K562 (cell line): ENCODE measurements around the gene TULP1. TPM values are rescaled to one million over a fixed set of nuclear protein-coding genes. Genes with fewer than 3 reads are reported as not detected.

Experiments
- ATAC-seq: fragments of 200-7000 bp; cut with Tn5 transposase; 3 replicates; pipeline ENCODE4 v1.9.1; 2020; ENCODE audit warnings: moderate library complexity
- BruUV-seq: library from RNA; stranded (reverse); fragments of 400-500 nt; replicated peaks from 2 replicates; lab custom pipeline; 2021; lab: Mats Ljungman, UMichigan
- CTCF ChIA-PET: fragments of 300-600 bp; formaldehyde crosslinking; extraction: SDS; loops from one replicate; lab custom pipeline; 2021; ENCODE audit warnings: low intra/inter-chr PET ratio; lab: Yijun Ruan, JAX
- POLR2A ChIA-PET: fragments of 300-600, 350-650 bp; sonication (Branson Sonifier 250); formaldehyde crosslinking; extraction: SDS; loops from one replicate; lab custom pipeline; 2021; ENCODE audit warnings: antibody characterized with exemption, inconsistent platforms; lab: Yijun Ruan, JAX
- DNase-seq, 4 experiments: peaks; one replicate each; pipeline versions ENCODE4 v3.0.0 to v3.0.0-alpha.2; 2011 to 2018; ENCODE audit warnings: low spot score in 3 of 4, mixed read lengths in 3 of 4; ENCODE audit errors: extremely low read depth in 1 of 4
- FAIRE-seq: peaks from 2 replicates; lab custom pipeline; 2011; peaks lifted over from hg19 to GRCh38; lab: Jason Lieb, UNC
- H2AFZ ChIP-seq: 2 replicates; pipeline ENCODE4 v1.6.0; 2011; ENCODE audit warnings: low read depth, low read length, control low read depth, inconsistent platforms
- H3K27ac ChIP-seq: fragments of 200-600 bp; 3 replicates; pipeline ENCODE4 v1.8.0; 2011; ENCODE audit warnings: low read depth, mild to moderate bottlenecking, control low read depth, inconsistent platforms, low read length, moderate library complexity, mixed read lengths; ENCODE audit errors: extremely low read depth
- H3K27me3 ChIP-seq, 2 experiments: fragments of 300-600 bp in 1 of 2; 2 replicates in 1 of 2; 3 replicates in 1 of 2; pipeline versions ENCODE4 v1.6.0 to v1.8.0; 2011; ENCODE audit warnings: inconsistent platforms in 2 of 2, low read length in 2 of 2, mild to moderate bottlenecking in 1 of 2, mixed read lengths in 1 of 2, moderate library complexity in 1 of 2; ENCODE audit not compliant: control insufficient read depth in 2 of 2, insufficient read depth in 2 of 2
- H3K36me3 ChIP-seq: fragments of 300-600 bp; 3 replicates; pipeline ENCODE4 v1.8.0; 2011; ENCODE audit warnings: mild to moderate bottlenecking, low read length, inconsistent platforms; ENCODE audit not compliant: control insufficient read depth, insufficient read depth
- H3K4me1 ChIP-seq, 2 experiments: fragments of 200-600 bp in 1 of 2; replicated peaks in 1 of 2; 2 replicates in 1 of 2; 3 replicates in 1 of 2; pipeline versions ENCODE4 v1.5.1 to v1.8.0; 2011; ENCODE audit warnings: inconsistent platforms in 2 of 2, low read length in 2 of 2, mild to moderate bottlenecking in 1 of 2, mixed read lengths in 1 of 2, moderate library complexity in 1 of 2; ENCODE audit not compliant: control insufficient read depth in 2 of 2, insufficient read depth in 2 of 2
- H3K4me2 ChIP-seq: 2 replicates; pipeline ENCODE4 v1.6.1; 2011; ENCODE audit warnings: low read length, control low read depth, inconsistent platforms, mixed read lengths; ENCODE audit not compliant: insufficient read depth
- H3K4me3 ChIP-seq: fragments of 200-600 bp; sonication (generic), shearing (Covaris generic); 2 replicates; pipeline ENCODE4 v1.5.1; 2016; ENCODE audit warnings: control low read depth, inconsistent platforms
- H3K79me2 ChIP-seq: fragments of 200-600 bp; 3 replicates; pipeline ENCODE4 v1.8.0; 2011; ENCODE audit warnings: low read length, inconsistent platforms; ENCODE audit not compliant: control insufficient read depth, insufficient read depth
- H3K9ac ChIP-seq, 2 experiments: 2 replicates each; pipeline versions ENCODE4 v1.6.0 to v1.6.1; 2011; ENCODE audit warnings: low read depth in 2 of 2, low read length in 2 of 2, control low read depth in 1 of 2, inconsistent platforms in 1 of 2, mild to moderate bottlenecking in 1 of 2, mixed read lengths in 1 of 2; ENCODE audit not compliant: insufficient read depth in 1 of 2
- H3K9me1 ChIP-seq: one replicate; pipeline ENCODE4 v1.6.0; 2011; ENCODE audit warnings: inconsistent platforms, mild to moderate bottlenecking, low read length, moderate library complexity; ENCODE audit not compliant: control insufficient read depth, insufficient read depth
- H3K9me3 ChIP-seq: replicated peaks from 2 replicates; pipeline ENCODE4 v1.5.1; 2011; ENCODE audit warnings: low read depth, low read length, inconsistent platforms; ENCODE audit not compliant: control insufficient read depth, insufficient read depth
- H4K20me1 ChIP-seq: replicated peaks from 2 replicates; pipeline ENCODE4 v1.6.1; 2011; ENCODE audit warnings: low read length, inconsistent platforms, mixed read lengths; ENCODE audit not compliant: control insufficient read depth, insufficient read depth
- ARID3B ChIP-seq: fragments of 250-450 bp; sonication (Bioruptor Pico); IDR thresholded peaks from 2 replicates; pipeline ENCODE4 v1.4.0; 2020; ENCODE audit warnings: borderline replicate concordance
- CBX5 ChIP-seq: IDR thresholded peaks from 2 replicates; pipeline ENCODE4 v1.6.1; 2014; ENCODE audit warnings: low read depth, borderline replicate concordance
- ESRRB ChIP-seq: fragments of 250-450 bp; sonication (Bioruptor Pico); IDR thresholded peaks from 2 replicates; pipeline ENCODE4 v1.5.0; 2020; ENCODE audit warnings: mild to moderate bottlenecking, moderate library complexity, borderline replicate concordance
- ETS2 ChIP-seq: IDR thresholded peaks from 2 replicates; pipeline ENCODE4 v1.6.1; 2016; ENCODE audit warnings: borderline replicate concordance, missing genetic modification characterization, mild to moderate bottlenecking, moderate library complexity, missing compliant biosample characterization; ENCODE audit not compliant: poor library complexity, severe bottlenecking
- MBD2 ChIP-seq: sonication (generic); IDR thresholded peaks from 2 replicates; pipeline ENCODE4 v1.6.1; 2016; ENCODE audit warnings: low read depth, borderline replicate concordance
- SMC3 ChIP-seq: conservative IDR thresholded peaks from 2 replicates; pipeline ENCODE4 v1.6.1; 2011; ENCODE audit warnings: low read depth, low read length, improper control_type of control experiment; ENCODE audit not compliant: insufficient read depth
- TRIM25 ChIP-seq: fragments of 450-650 bp; IDR thresholded peaks from 2 replicates; pipeline ENCODE4 v1.7.0; 2016; ENCODE audit warnings: borderline replicate concordance
- TSHZ1 ChIP-seq: fragments of 250-450 bp; sonication (Bioruptor Pico); IDR thresholded peaks from 2 replicates; pipeline ENCODE4 v1.4.0; 2020; ENCODE audit warnings: mild to moderate bottlenecking, moderate library complexity
- UBTF ChIP-seq, 2 experiments: IDR thresholded peaks; 2 replicates each; pipeline ENCODE4 v1.6.1; 2012; ENCODE audit warnings: improper control_type of control experiment in 2 of 2, low read depth in 2 of 2, low read length in 2 of 2, borderline replicate concordance in 1 of 2
- ZNF140 ChIP-seq: fragments of 250-450 bp; sonication (Bioruptor Pico); IDR thresholded peaks from 2 replicates; pipeline ENCODE4 v1.8.0; 2021; ENCODE audit warnings: moderate library complexity, mild to moderate bottlenecking, inconsistent platforms
- ZNF197 ChIP-seq: fragments of 200-800 bp; sonication (Bioruptor generic); IDR thresholded peaks from 2 replicates; pipeline ENCODE4 v1.6.1; 2016; ENCODE audit warnings: low read depth, missing genetic modification characterization, missing compliant biosample characterization
- ZNF785 ChIP-seq: fragments of 250-450 bp; sonication (Bioruptor Pico); IDR thresholded peaks from 2 replicates; pipeline ENCODE4 v1.4.0; 2020; ENCODE audit warnings: mild to moderate bottlenecking
- WGBS: fragments of 100-300 bp; shearing (Covaris generic); methylation state at CpG from one replicate; pipeline ENCODE4 v1.1.6; 2016; ENCODE audit warnings: low coverage, mixed read lengths; ENCODE audit not compliant: insufficient coverage; ENCODE audit errors: missing lambda C conversion rate; 5-methylcytosine and 5-hydroxymethylcytosine counted together
- in situ Hi-C: fragments of 300-500 bp; cut with MboI; formaldehyde crosslinking; loops from 4 replicates; pipeline ENCODE4 v1.15.0; 2018; ENCODE audit warnings: inconsistent platforms, mixed read lengths
- intact Hi-C: fragments of 100-400 bp; cut with micrococcal nuclease; formaldehyde crosslinking; loops from 2 replicates; pipeline ENCODE4 v1.14.2; 2022
- polyA plus RNA-seq, 8 experiments: library from polyadenylated mRNA; depleted of rRNA in 4 of 8; stranded (reverse) in 5 of 8; unstranded in 3 of 8; fragments of >200 nt; fragmentation: Nextera tagmentation in 2 of 8; fragmentation: Illumina TruSeq in 1 of 8; extraction: Ambion mirVana in 2 of 8; extraction: Trizol in 1 of 8; gene quantifications; 2 replicates each; pipeline versions ENCODE4 v1.2.1 to v1.2.3, GENCODE V29; 2011 to 2014; ENCODE audit warnings: inconsistent platforms in 1 of 8, missing spikeins in 1 of 8
- total RNA-seq, 7 experiments: library from RNA; depleted of rRNA in 6 of 7; stranded (reverse); fragments of >200 nt in 6 of 7; fragmentation: Illumina TruSeq in 2 of 7; extraction: Trizol in 2 of 7; gene quantifications; 2 replicates each; pipeline versions ENCODE4 v1.2.1 to v1.2.3, GENCODE V29; 2011 to 2021; ENCODE audit warnings: low replicate concordance in 1 of 7

The TULP1 gene
- total and polyA plus RNA-seq, 9 of the 15 experiments (the other 6 are each of a cell fraction or from before 2014, with no cell fraction given) = 0.06 to 0.17 (median 0.09) TPM; not detected in 6

GRCh38 chr6:35448191-35448590, 64.5 kb downstream of the TULP1 start:
- Histone ChIP-seq H3K4me2 (no peak overlapping the region), H4K20me1 (no peaks in the 10 kb centered on the region), H3K4me1 (peaks cover 11 to 25% of the 10 kb centered on the region in 2 experiments; a peak in 4 of 5 replicates), H3K9me1 (no peaks in the 10 kb centered on the region), H3K9ac (no peak overlapping the region), H2AFZ (no peak overlapping the region), H3K4me3 (no peak overlapping the region), H3K36me3 (no peaks in the 10 kb centered on the region), H3K27ac (no peak overlapping the region), H3K27me3 (peaks cover 14 to 18% of the 10 kb centered on the region in 2 experiments; a peak in 4 of 5 replicates), H3K9me3 (no peaks in the 10 kb centered on the region), H3K79me2 (peaks cover 8% of the 10 kb centered on the region)
- ATAC-seq = no peak
- POLR2A ChIA-PET = interaction anchor here (0.5 to 1.6 kb wide), 3 partner anchors 19 to 125 kb away, joined by 3 to 4 read pairs (median 3); no protein-coding TSS in a partner anchor
- CTCF ChIA-PET = interaction anchor here (1.9 to 3.8 kb wide), 2 partner anchors 106 to 151 kb away, joined by 26 to 33 read pairs; partner anchors contain the start of genes DEF6 and PPARD
- intact Hi-C loops = loop anchor here (5.0 kb wide), 1 partner anchor 461 kb away; no protein-coding TSS in a partner anchor
- no peak for FAIRE-seq
- DNase-seq = no peak
- in situ Hi-C loops = no loop called here
- BruUV-seq = no TSS peak
- 15% methylated on average over 7 of the region's 7 CpGs for WGBS
- TF ChIP-seq UBTF (IDR thresholded peaks at IDR 0.05; ENCODE audit: borderline replicate concordance in 1 of 2, low read depth in 2 of 2, low read length in 2 of 2) (no peak), ETS2 (no peak), CBX5 (no peak), SMC3 (no peak), TRIM25 (no peak), ZNF785 (CRISPR knock-in tag) (no peak), MBD2 (no peak), ESRRB (no peak), ARID3B (CRISPR knock-in tag) (no peak), ZNF197 (CRISPR knock-in tag) (no peak), ZNF140 (CRISPR knock-in tag) (no peak), TSHZ1 (no peak)
